GM18868 (cell line): ENCODE results near the gene POSTN.

Experiments
- ATAC-seq: cut with Tn5 transposase; IDR thresholded peaks from one replicate; pipeline ENCODE4 v1.9.1; 2021; ENCODE audit warnings: mild to moderate bottlenecking, moderate library complexity; ENCODE audit not compliant: unreplicated experiment

The POSTN gene

GRCh38 chr13:37598597-37598996 lies at the start of gene POSTN:
POSTN (minus strand) TSS chr13:37598768; CDS start chr13:37598726, 42 bp downstream.
- ATAC-seq, result no peak

- ATAC-seq, result no peak
Measured at GRCh38 chr13:37647031-37647650, 48.6 kb upstream of the POSTN start.

- no peak for ATAC-seq
Measured at GRCh38 chr13:37646531-37646930, 48.0 kb upstream of the POSTN start.

- ATAC-seq, result no peak
Measured at GRCh38 chr13:37645181-37645740, 46.7 kb upstream of the POSTN start.

- no peak for ATAC-seq
Measured at GRCh38 chr13:37641391-37641790, 42.8 kb upstream of the POSTN start.

- peak; percentile 69 for ATAC-seq
Measured at GRCh38 chr13:37640499-37640898, 41.9 kb upstream of the POSTN start.

GRCh38 chr13:37636701-37637100 lies 38.1 kb upstream of the POSTN start:
- no peak for ATAC-seq

GRCh38 chr13:37632294-37632693 lies 33.7 kb upstream of the POSTN start:
- ATAC-seq, result no peak

- no peak for ATAC-seq
Measured at GRCh38 chr13:37627428-37627827, 28.9 kb upstream of the POSTN start.

- no peak for ATAC-seq
Measured at GRCh38 chr13:37621811-37622361, 23.3 kb upstream of the POSTN start.

- no peak for ATAC-seq
Measured at GRCh38 chr13:37618554-37618953, 20.0 kb upstream of the POSTN start.

GRCh38 chr13:37617173-37617572 lies 18.6 kb upstream of the POSTN start:
- ATAC-seq, result no peak

- no peak for ATAC-seq
Measured at GRCh38 chr13:37616131-37616530, 17.6 kb upstream of the POSTN start.

- ATAC-seq, result no peak
Measured at GRCh38 chr13:37615276-37615675, 16.7 kb upstream of the POSTN start.

GRCh38 chr13:37613638-37614037 lies 15.1 kb upstream of the POSTN start:
- no peak for ATAC-seq

GRCh38 chr13:37613236-37613635 lies 14.7 kb upstream of the POSTN start:
- ATAC-seq, result no peak

- no peak for ATAC-seq
Measured at GRCh38 chr13:37608750-37609339, 10.3 kb upstream of the POSTN start.

GRCh38 chr13:37602733-37603381 lies 4.3 kb upstream of the POSTN start:
- ATAC-seq, result peak; percentile 42

- no peak for ATAC-seq
Measured at GRCh38 chr13:37601648-37602440, 3.3 kb upstream of the POSTN start.

GRCh38 chr13:37599519-37599918 lies 951 bp upstream of the POSTN start:
- no peak for ATAC-seq

- no peak for ATAC-seq
Measured at GRCh38 chr13:37597477-37598025, 1.0 kb downstream of the POSTN start.
